Sigmoid colon (tissue), 4 donors: ENCODE data around the gene JPT2.

Source experiments
- CTCF ChIP-seq, 4 experiments: fragments of 450-650 bp in 3 of 4; fragments of 200-600 bp in 1 of 4; IDR thresholded peaks; one replicate each; pipeline ENCODE4 v1.5.1; 2016 to 2019; ENCODE audit warnings: antibody characterized with exemption in 4 of 4, mild to moderate bottlenecking in 3 of 4, moderate library complexity in 2 of 4
- POLR2A ChIP-seq, 2 donors: fragments of 450-650 bp; IDR thresholded peaks; one replicate each; pipeline ENCODE4 v1.6.1; 2016; ENCODE audit warnings: antibody characterized with exemption in 2 of 2, mild to moderate bottlenecking in 2 of 2, moderate library complexity in 2 of 2
- POLR2AphosphoS5 ChIP-seq, 4 donors: sonication (generic); formaldehyde crosslinking; IDR thresholded peaks; one replicate each; pipeline ENCODE4 v1.6.1; 2017; ENCODE audit warnings: antibody characterized with exemption in 4 of 4

GRCh38 chr16:1676661-1677060 lies 1.4 kb upstream of the JPT2 start:
- TF ChIP-seq POLR2AphosphoS5 (IDR thresholded peaks at IDR 0.05), result no peak
- no peak for TF ChIP-seq POLR2A (IDR thresholded peaks at IDR 0.05)
- TF ChIP-seq CTCF (IDR thresholded peaks at IDR 0.05), result no peak
